Measurements from ENCODE around the gene COL4A6. TPM values are rescaled to one million over a fixed set of nuclear protein-coding genes. Genes with fewer than 3 reads are reported as not detected.

The COL4A6 gene
- total and polyA plus RNA-seq, 10 of the 15 experiments (the other 5 are each of a cell fraction or from before 2014, with no cell fraction given) = 0.02 to 0.56 (median 0.05) TPM; not detected in 3

- no peaks in the 10 kb centered on the region for H3K27me3 ChIP-seq (replicated peaks in 1 of 2; ENCODE audit: control insufficient read depth in 2 of 2, insufficient read depth in 2 of 2, low read length in 1 of 2)
- ChIA-PET POLR2A (no interaction called here), SMC1A (ENCODE audit: uncharacterized antibody, unreplicated experiment) (interaction anchor here (1.4 kb wide), 1 partner anchor 9 kb away, joined by 5 read pairs; no protein-coding TSS in a partner anchor), RAD21 (ENCODE audit: unreplicated experiment) (no interaction called here), CTCF (no interaction called here)
- H3K79me2 ChIP-seq (ENCODE audit: control insufficient read depth, insufficient read depth, low read length) = no peaks in the 10 kb centered on the region
- no peaks in the 10 kb centered on the region for H4K20me1 ChIP-seq (ENCODE audit: control insufficient read depth, insufficient read depth)
- H3K4me1 ChIP-seq (ENCODE audit: control insufficient read depth, insufficient read depth, low read length) = no peaks in the 10 kb centered on the region
- H3K9ac ChIP-seq (ENCODE audit: control insufficient read depth, insufficient read depth, low read length) = no peak overlapping the region
- BruUV-seq (replicated peaks) = no TSS peak
- WGBS (ENCODE audit: insufficient coverage, insufficient replicate concordance, low lambda C conversion rate, missing lambda C conversion rate) = 33% methylated on average over 3 of the region's 3 CpGs
- no peak for TF ChIP-seq NBN (IDR thresholded peaks at IDR 0.05)
- TF ChIP-seq HDAC2 (IDR thresholded peaks at IDR 0.05) = no peak
- no peak for TF ChIP-seq ATF7 (IDR thresholded peaks at IDR 0.05; ENCODE audit: low read depth)
- no peak for TF ChIP-seq STAT1 (conservative IDR thresholded peaks at IDR 0.05)
- TF ChIP-seq TCF3 (IDR thresholded peaks at IDR 0.05; ENCODE audit: borderline replicate concordance, insufficient read depth, low read depth, low read length) = no peak
- no peak for TF ChIP-seq TCF12 (IDR thresholded peaks at IDR 0.05; ENCODE audit: low read depth, low read length)
- no peak for TF ChIP-seq FOXM1 (IDR thresholded peaks at IDR 0.05; ENCODE audit: low read depth, low read length)
- no peak for TF ChIP-seq POLR2A (IDR thresholded peaks at IDR 0.05; ENCODE audit: low read depth, low read length)
- TF ChIP-seq ZNF274 (IDR thresholded peaks at IDR 0.05; ENCODE audit: insufficient read depth, insufficient read length) = no peak
- TF ChIP-seq IRF4 (IDR thresholded peaks at IDR 0.05; ENCODE audit: low read depth, low read length) = no peak
- no peak for TF ChIP-seq EZH2 (IDR thresholded peaks at IDR 0.05; ENCODE audit: borderline replicate concordance, control insufficient read depth, low read depth, low read length)
- TF ChIP-seq, protein P1, sequence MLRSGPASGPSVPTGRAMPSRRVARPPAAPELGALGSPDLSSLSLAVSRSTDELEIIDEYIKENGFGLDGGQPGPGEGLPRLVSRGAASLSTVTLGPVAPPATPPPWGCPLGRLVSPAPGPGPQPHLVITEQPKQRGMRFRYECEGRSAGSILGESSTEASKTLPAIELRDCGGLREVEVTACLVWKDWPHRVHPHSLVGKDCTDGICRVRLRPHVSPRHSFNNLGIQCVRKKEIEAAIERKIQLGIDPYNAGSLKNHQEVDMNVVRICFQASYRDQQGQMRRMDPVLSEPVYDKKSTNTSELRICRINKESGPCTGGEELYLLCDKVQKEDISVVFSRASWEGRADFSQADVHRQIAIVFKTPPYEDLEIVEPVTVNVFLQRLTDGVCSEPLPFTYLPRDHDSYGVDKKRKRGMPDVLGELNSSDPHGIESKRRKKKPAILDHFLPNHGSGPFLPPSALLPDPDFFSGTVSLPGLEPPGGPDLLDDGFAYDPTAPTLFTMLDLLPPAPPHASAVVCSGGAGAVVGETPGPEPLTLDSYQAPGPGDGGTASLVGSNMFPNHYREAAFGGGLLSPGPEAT (IDR thresholded peaks at IDR 0.05; ENCODE audit: low read depth) = no peak
- no peak for TF ChIP-seq BCL11A (IDR thresholded peaks at IDR 0.05; ENCODE audit: low read depth, low read length)
- intact Hi-C loops (cut with micrococcal nuclease; ENCODE audit: unreplicated experiment) (loop anchor here (1.0 kb wide), 1 partner anchor 33 kb away; no protein-coding TSS in a partner anchor), in situ Hi-C loops (cut with MboI) (no loop called here)
- H3K4me3 ChIP-seq = no peak overlapping the region
- H3K9me3 ChIP-seq (replicated peaks; ENCODE audit: control insufficient read depth, insufficient read depth, low read length) = no peaks in the 10 kb centered on the region
- H3K27ac ChIP-seq (ENCODE audit: control insufficient read depth, insufficient read depth) = no peak overlapping the region
- H2AFZ ChIP-seq (ENCODE audit: control insufficient read depth, low read depth, low read length) = no peak overlapping the region
- no peak for DNase-seq (ENCODE audit: low read depth, low spot score)
- no peaks in the 10 kb centered on the region for H3K36me3 ChIP-seq (ENCODE audit: control insufficient read depth in 2 of 2, insufficient read depth in 2 of 2, low read length in 1 of 2)
- H3K4me2 ChIP-seq (ENCODE audit: control insufficient read depth, insufficient read depth) = no peak overlapping the region
- FAIRE-seq = no peak
- ATAC-seq = no peak
Measured at GRCh38 chrX:108347800-108348199, 90.4 kb downstream of the COL4A6 start.
